Tibial artery (tissue), 4 donors: ENCODE measurements around the gene KIF18B.

ENCODE experiments used
- DNase-seq, 2 donors: peaks; one replicate each; pipeline ENCODE4 v3.0.0-alpha.2; 2019
- H3K27ac ChIP-seq, 2 donors: fragments of 200-600 bp; sonication (generic) in 1 of 2; 1 replicate in 1 of 2; 2 replicates in 1 of 2; pipeline ENCODE4 v1.5.1; 2018 to 2019; ENCODE audit warnings: mild to moderate bottlenecking in 1 of 2
- H3K27me3 ChIP-seq, 2 donors: fragments of 200-600 bp; sonication (generic) in 1 of 2; one replicate each; pipeline versions ENCODE4 v1.5.1 to v1.6.0; 2016 to 2019
- H3K36me3 ChIP-seq, 3 donors: fragments of 200-600 bp; sonication (generic) in 2 of 3; one replicate each; pipeline ENCODE4 v1.5.1; 2016 to 2019; ENCODE audit warnings: mild to moderate bottlenecking in 2 of 3
- H3K4me1 ChIP-seq, 4 donors: fragments of 200-600 bp; sonication (generic) in 2 of 4; 1 replicate in 3 of 4; 2 replicates in 1 of 4; pipeline ENCODE4 v1.5.1; 2016 to 2019
- H3K4me3 ChIP-seq, 2 donors: fragments of 200-600 bp; sonication (generic) in 1 of 2; 1 replicate in 1 of 2; 2 replicates in 1 of 2; pipeline ENCODE4 v1.5.1; 2018 to 2019; ENCODE audit warnings: mild to moderate bottlenecking in 2 of 2
- H3K9me3 ChIP-seq, 3 donors: fragments of 200-600 bp; sonication (generic) in 1 of 3; one replicate each; pipeline ENCODE4 v1.5.1; 2016 to 2019
- CTCF ChIP-seq, 2 experiments: fragments of 200-600 bp in 1 of 2; fragments of 450-650 bp in 1 of 2; IDR thresholded peaks; one replicate each; pipeline ENCODE4 v1.5.1; 2017 to 2019; ENCODE audit warnings: antibody characterized with exemption in 2 of 2, mild to moderate bottlenecking in 1 of 2, moderate library complexity in 1 of 2
- intact Hi-C: fragments of 100-400 bp; cut with DNase I; formaldehyde crosslinking; loops from one replicate; pipeline ENCODE4 v1.15.0; 2023; ENCODE audit warnings: low total_unique reads

Gene KIF18B

GRCh38 chr17:44931376-44931775 lies 16.2 kb downstream of the KIF18B start:
- no peaks in the 10 kb centered on the region for H3K36me3 ChIP-seq
- intact Hi-C loops: no loop called here

GRCh38 chr17:44930667-44931066 lies 16.9 kb downstream of the KIF18B start:
- peak in 1 of 2 donors; percentile 46 for DNase-seq
- H3K27ac ChIP-seq: no peak overlapping the region
- H3K27me3 ChIP-seq: no peaks in the 10 kb centered on the region
- H3K4me3 ChIP-seq: no peak overlapping the region
- H3K36me3 ChIP-seq: no peaks in the 10 kb centered on the region
- H3K4me1 ChIP-seq: no peaks in the 10 kb centered on the region
- intact Hi-C loops: no loop called here
- H3K9me3 ChIP-seq: no peaks in the 10 kb centered on the region
- no peak for TF ChIP-seq CTCF (IDR thresholded peaks at IDR 0.05)

More at GRCh38 chr17:44931376-44931775, 16.2 kb downstream of the KIF18B start:
- H3K4me1 ChIP-seq: no peaks in the 10 kb centered on the region
- H3K9me3 ChIP-seq: no peaks in the 10 kb centered on the region
- no peaks in the 10 kb centered on the region for H3K27me3 ChIP-seq
- peak in 1 of 2 donors; percentile 38 for DNase-seq
- TF ChIP-seq CTCF (IDR thresholded peaks at IDR 0.05): no peak
- H3K27ac ChIP-seq: no peak overlapping the region
- H3K4me3 ChIP-seq: no peak overlapping the region

GRCh38 chr17:44928950-44929720 lies 18.4 kb downstream of the KIF18B start:
- no peak for TF ChIP-seq CTCF (IDR thresholded peaks at IDR 0.05)
- Histone ChIP-seq H3K36me3 (no peaks in the 10 kb centered on the region), H3K4me1 (no peaks in the 10 kb centered on the region), H3K9me3 (no peaks in the 10 kb centered on the region), H3K27ac (no peak overlapping the region), H3K4me3 (no peak overlapping the region), H3K27me3 (no peaks in the 10 kb centered on the region)
- DNase-seq: peak in 1 of 2 donors; percentile 42
- intact Hi-C loops: loop anchor here (10.0 kb wide), 1 partner anchor 266 kb away; no protein-coding TSS in a partner anchor

GRCh38 chr17:44928136-44928535 lies 19.4 kb downstream of the KIF18B start:
- H3K4me3 ChIP-seq: no peak overlapping the region
- no peaks in the 10 kb centered on the region for H3K36me3 ChIP-seq
- TF ChIP-seq CTCF (IDR thresholded peaks at IDR 0.05): no peak
- no peaks in the 10 kb centered on the region for H3K27me3 ChIP-seq
- H3K9me3 ChIP-seq: no peaks in the 10 kb centered on the region
- peak in 1 of 2 donors; percentile 58 for DNase-seq
- H3K4me1 ChIP-seq: no peaks in the 10 kb centered on the region
- intact Hi-C loops: loop anchor here (10.0 kb wide), 1 partner anchor 267 kb away; no protein-coding TSS in a partner anchor
- H3K27ac ChIP-seq: no peak overlapping the region

GRCh38 chr17:44927696-44928095 lies 19.9 kb downstream of the KIF18B start:
- Histone ChIP-seq H3K4me3 (no peak overlapping the region), H3K9me3 (no peaks in the 10 kb centered on the region), H3K27me3 (no peaks in the 10 kb centered on the region), H3K27ac (no peak overlapping the region), H3K36me3 (no peaks in the 10 kb centered on the region), H3K4me1 (no peaks in the 10 kb centered on the region)
- no peak for TF ChIP-seq CTCF (IDR thresholded peaks at IDR 0.05)
- peak in 1 of 2 donors; percentile 44 for DNase-seq
- intact Hi-C loops: loop anchor here (10.0 kb wide), 1 partner anchor 267 kb away; no protein-coding TSS in a partner anchor
